ENCODE results near the gene OSBP2. TPM values are rescaled to one million over a fixed set of nuclear protein-coding genes. Genes with fewer than 3 reads are reported as not detected.

OSBP2 gene
- total and polyA plus RNA-seq, 2 experiments from 2014 or later = 2.1 to 2.9 TPM

DNA sequence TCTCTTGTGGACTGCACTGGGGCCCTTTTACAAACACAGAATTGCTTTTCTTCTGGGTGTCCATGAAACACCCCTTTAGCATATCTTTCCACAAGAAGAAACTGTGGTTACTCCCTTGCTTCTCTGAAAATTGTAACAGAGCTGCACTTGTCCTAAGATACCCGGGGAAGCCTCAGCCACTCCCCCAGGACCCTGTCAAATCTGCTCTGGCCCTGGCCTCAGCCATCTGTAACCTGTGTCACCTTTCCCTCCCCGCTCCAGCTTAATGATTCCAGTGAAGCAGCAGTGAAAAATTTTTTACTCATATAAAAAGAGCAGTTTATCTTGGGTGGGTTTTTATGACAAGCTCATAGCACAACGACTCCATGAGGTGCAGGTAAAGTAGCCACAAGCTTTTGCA is 23.6 kb upstream of the OSBP2 start (continued):
- TF ChIP-seq EZH2phosphoT487 (IDR thresholded peaks at IDR 0.05; ENCODE audit: unreplicated experiment) (no peak), JUNB (IDR thresholded peaks at IDR 0.05; ENCODE audit: unreplicated experiment) (no peak), REST (IDR thresholded peaks at IDR 0.05; ENCODE audit: unreplicated experiment) (no peak)

GRCh38 chr22:30673136-30673535 is 21.5 kb upstream of the OSBP2 start:
- Histone ChIP-seq H3K79me2 (replicated peaks; ENCODE audit: insufficient read depth) (no peaks in the 10 kb centered on the region), H4K20me1 (replicated peaks; ENCODE audit: insufficient read depth) (no peaks in the 10 kb centered on the region), H3K4me2 (no peak overlapping the region), H3K27me3 (ENCODE audit: insufficient read depth) (peaks cover 16% of the 10 kb centered on the region), H3K36me3 (ENCODE audit: insufficient read depth) (no peaks in the 10 kb centered on the region), H3F3A (replicated peaks; ENCODE audit: low read depth) (no peaks in the 10 kb centered on the region), H3K27ac (ENCODE audit: low read depth) (no peak overlapping the region), H3K4me1 (ENCODE audit: insufficient read depth) (peaks cover 7% of the 10 kb centered on the region), H3K4me3 (no peak overlapping the region), H2AFZ (no peak overlapping the region), H3K9me2 (ENCODE audit: insufficient read depth) (0 out of 2 replicates have a peak, but pooled peaks cover 4% of the 10 kb centered on the region)
- peaks cover 3% of the 10 kb centered on the region; the same call in 1 of the 3 replicates for H3K9me3 Mint-ChIP-seq
- no peak overlapping the region for H3K27ac Mint-ChIP-seq
- H3K4me1 Mint-ChIP-seq = peaks cover 7% of the 10 kb centered on the region
- peaks cover 13% of the 10 kb centered on the region for H3K27me3 Mint-ChIP-seq (ENCODE audit: insufficient read depth, low read depth, poor library complexity)
- H3K36me3 Mint-ChIP-seq (ENCODE audit: low read depth) = no peaks in the 10 kb centered on the region
- H3K4me3 Mint-ChIP-seq = no peak overlapping the region
- ATAC-seq (no peak), DNase-seq (ENCODE audit: low spot score) (no peak)
- TF ChIP-seq CREB1 (CRISPR knock-in tag; IDR thresholded peaks at IDR 0.05; ENCODE audit: low read depth) = no peak
- TF ChIP-seq, protein P1, sequence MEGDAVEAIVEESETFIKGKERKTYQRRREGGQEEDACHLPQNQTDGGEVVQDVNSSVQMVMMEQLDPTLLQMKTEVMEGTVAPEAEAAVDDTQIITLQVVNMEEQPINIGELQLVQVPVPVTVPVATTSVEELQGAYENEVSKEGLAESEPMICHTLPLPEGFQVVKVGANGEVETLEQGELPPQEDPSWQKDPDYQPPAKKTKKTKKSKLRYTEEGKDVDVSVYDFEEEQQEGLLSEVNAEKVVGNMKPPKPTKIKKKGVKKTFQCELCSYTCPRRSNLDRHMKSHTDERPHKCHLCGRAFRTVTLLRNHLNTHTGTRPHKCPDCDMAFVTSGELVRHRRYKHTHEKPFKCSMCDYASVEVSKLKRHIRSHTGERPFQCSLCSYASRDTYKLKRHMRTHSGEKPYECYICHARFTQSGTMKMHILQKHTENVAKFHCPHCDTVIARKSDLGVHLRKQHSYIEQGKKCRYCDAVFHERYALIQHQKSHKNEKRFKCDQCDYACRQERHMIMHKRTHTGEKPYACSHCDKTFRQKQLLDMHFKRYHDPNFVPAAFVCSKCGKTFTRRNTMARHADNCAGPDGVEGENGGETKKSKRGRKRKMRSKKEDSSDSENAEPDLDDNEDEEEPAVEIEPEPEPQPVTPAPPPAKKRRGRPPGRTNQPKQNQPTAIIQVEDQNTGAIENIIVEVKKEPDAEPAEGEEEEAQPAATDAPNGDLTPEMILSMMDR (conservative IDR thresholded peaks at IDR 0.05; ENCODE audit: low read depth in 2 of 2) = no peak
- no peak for TF ChIP-seq JUNB (IDR thresholded peaks at IDR 0.05; ENCODE audit: unreplicated experiment)
- TF ChIP-seq STAT1 (IDR thresholded peaks at IDR 0.05; ENCODE audit: unreplicated experiment) = no peak
- no peak for TF ChIP-seq ZNF331 (CRISPR knock-in tag; IDR thresholded peaks at IDR 0.05; ENCODE audit: low read depth)
- no peak for TF ChIP-seq ZNF114 (CRISPR knock-in tag; IDR thresholded peaks at IDR 0.05)
- no peak for TF ChIP-seq REST (IDR thresholded peaks at IDR 0.05; ENCODE audit: unreplicated experiment)
- TF ChIP-seq, protein P2, sequence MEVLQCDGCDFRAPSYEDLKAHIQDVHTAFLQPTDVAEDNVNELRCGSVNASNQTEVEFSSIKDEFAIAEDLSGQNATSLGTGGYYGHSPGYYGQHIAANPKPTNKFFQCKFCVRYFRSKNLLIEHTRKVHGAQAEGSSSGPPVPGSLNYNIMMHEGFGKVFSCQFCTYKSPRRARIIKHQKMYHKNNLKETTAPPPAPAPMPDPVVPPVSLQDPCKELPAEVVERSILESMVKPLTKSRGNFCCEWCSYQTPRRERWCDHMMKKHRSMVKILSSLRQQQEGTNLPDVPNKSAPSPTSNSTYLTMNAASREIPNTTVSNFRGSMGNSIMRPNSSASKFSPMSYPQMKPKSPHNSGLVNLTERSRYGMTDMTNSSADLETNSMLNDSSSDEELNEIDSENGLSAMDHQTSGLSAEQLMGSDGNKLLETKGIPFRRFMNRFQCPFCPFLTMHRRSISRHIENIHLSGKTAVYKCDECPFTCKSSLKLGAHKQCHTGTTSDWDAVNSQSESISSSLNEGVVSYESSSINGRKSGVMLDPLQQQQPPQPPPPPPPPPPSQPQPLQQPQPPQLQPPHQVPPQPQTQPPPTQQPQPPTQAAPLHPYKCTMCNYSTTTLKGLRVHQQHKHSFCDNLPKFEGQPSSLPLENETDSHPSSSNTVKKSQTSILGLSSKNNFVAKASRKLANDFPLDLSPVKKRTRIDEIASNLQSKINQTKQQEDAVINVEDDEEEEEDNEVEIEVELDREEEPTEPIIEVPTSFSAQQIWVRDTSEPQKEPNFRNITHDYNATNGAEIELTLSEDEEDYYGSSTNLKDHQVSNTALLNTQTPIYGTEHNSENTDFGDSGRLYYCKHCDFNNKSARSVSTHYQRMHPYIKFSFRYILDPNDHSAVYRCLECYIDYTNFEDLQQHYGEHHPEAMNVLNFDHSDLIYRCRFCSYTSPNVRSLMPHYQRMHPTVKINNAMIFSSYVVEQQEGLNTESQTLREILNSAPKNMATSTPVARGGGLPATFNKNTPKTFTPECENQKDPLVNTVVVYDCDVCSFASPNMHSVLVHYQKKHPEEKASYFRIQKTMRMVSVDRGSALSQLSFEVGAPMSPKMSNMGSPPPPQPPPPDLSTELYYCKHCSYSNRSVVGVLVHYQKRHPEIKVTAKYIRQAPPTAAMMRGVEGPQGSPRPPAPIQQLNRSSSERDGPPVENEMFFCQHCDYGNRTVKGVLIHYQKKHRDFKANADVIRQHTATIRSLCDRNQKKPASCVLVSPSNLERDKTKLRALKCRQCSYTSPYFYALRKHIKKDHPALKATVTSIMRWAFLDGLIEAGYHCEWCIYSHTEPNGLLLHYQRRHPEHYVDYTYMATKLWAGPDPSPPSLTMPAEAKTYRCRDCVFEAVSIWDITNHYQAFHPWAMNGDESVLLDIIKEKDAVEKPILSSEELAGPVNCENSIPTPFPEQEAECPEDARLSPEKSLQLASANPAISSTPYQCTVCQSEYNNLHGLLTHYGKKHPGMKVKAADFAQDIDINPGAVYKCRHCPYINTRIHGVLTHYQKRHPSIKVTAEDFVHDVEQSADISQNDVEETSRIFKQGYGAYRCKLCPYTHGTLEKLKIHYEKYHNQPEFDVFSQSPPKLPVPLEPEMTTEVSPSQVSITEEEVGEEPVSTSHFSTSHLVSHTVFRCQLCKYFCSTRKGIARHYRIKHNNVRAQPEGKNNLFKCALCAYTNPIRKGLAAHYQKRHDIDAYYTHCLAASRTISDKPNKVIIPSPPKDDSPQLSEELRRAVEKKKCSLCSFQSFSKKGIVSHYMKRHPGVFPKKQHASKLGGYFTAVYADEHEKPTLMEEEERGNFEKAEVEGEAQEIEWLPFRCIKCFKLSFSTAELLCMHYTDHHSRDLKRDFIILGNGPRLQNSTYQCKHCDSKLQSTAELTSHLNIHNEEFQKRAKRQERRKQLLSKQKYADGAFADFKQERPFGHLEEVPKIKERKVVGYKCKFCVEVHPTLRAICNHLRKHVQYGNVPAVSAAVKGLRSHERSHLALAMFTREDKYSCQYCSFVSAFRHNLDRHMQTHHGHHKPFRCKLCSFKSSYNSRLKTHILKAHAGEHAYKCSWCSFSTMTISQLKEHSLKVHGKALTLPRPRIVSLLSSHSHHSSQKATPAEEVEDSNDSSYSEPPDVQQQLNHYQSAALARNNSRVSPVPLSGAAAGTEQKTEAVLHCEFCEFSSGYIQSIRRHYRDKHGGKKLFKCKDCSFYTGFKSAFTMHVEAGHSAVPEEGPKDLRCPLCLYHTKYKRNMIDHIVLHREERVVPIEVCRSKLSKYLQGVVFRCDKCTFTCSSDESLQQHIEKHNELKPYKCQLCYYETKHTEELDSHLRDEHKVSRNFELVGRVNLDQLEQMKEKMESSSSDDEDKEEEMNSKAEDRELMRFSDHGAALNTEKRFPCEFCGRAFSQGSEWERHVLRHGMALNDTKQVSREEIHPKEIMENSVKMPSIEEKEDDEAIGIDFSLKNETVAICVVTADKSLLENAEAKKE (CRISPR knock-in tag; IDR thresholded peaks at IDR 0.05) = no peak
- TF ChIP-seq EZH2 (IDR thresholded peaks at IDR 0.05; ENCODE audit: low read depth, unreplicated experiment) = no peak
